ENCODE measurements around the gene HOXB7. TPM values are rescaled to one million over a fixed set of nuclear protein-coding genes. Genes with fewer than 3 reads are reported as not detected.

Gene HOXB7
- polyA plus RNA-seq, 1 experiment: not detected

GRCh38 chr17:48606892-48607614 is 3.8 kb downstream of the HOXB7 start:
- no peak for DNase-seq (ENCODE audit: low read depth)
- ChIA-PET POLR2A (no interaction called here), CTCF (interaction anchor here (0.7 to 4.7 kb wide), 5 partner anchors 11 to 272 kb away, joined by 3 to 27 read pairs (median 5); no protein-coding TSS in a partner anchor)
- no peak for TF ChIP-seq CTCF (IDR thresholded peaks at IDR 0.05; ENCODE audit: insufficient read depth, low read depth, low read length)
- Histone ChIP-seq H3K4me3 (ENCODE audit: low read depth, low read length) (no peak overlapping the region), H3K27me3 (ENCODE audit: control insufficient read depth, insufficient read depth, low read length) (peaks cover 91% of the 10 kb centered on the region), H3K36me3 (ENCODE audit: control insufficient read depth, insufficient read depth, low read length) (no peaks in the 10 kb centered on the region)

- POLR2A ChIA-PET: no interaction called here
- no peak for DNase-seq (ENCODE audit: low read depth)
- no peak for TF ChIP-seq CTCF (IDR thresholded peaks at IDR 0.05; ENCODE audit: insufficient read depth, low read depth, low read length)
- Histone ChIP-seq H3K36me3 (ENCODE audit: control insufficient read depth, insufficient read depth, low read length) (no peaks in the 10 kb centered on the region), H3K27me3 (ENCODE audit: control insufficient read depth, insufficient read depth, low read length) (peaks cover 92% of the 10 kb centered on the region), H3K4me3 (ENCODE audit: low read depth, low read length) (no peak overlapping the region)
- CTCF ChIA-PET: interaction anchor here (0.8 to 4.7 kb wide), 6 partner anchors 11 to 271 kb away, joined by 3 to 27 read pairs (median 4); no protein-coding TSS in a partner anchor
These were observed 4.6 kb downstream of the HOXB7 start for GRCh38 chr17:48605991-48606891.

- no peak for TF ChIP-seq CTCF (IDR thresholded peaks at IDR 0.05; ENCODE audit: insufficient read depth, low read depth, low read length)
- DNase-seq (ENCODE audit: low read depth): no peak
- H3K36me3 ChIP-seq (ENCODE audit: control insufficient read depth, insufficient read depth, low read length): no peaks in the 10 kb centered on the region
- H3K27me3 ChIP-seq (ENCODE audit: control insufficient read depth, insufficient read depth, low read length): peaks cover 92% of the 10 kb centered on the region
- H3K4me3 ChIP-seq (ENCODE audit: low read depth, low read length): no peak overlapping the region
- POLR2A ChIA-PET: no interaction called here
- CTCF ChIA-PET: interaction anchor here (0.8 to 4.7 kb wide), 4 partner anchors 10 to 254 kb away, joined by 3 to 27 read pairs (median 4); no protein-coding TSS in a partner anchor
These were observed 5.4 kb downstream of the HOXB7 start for GRCh38 chr17:48605409-48605919.

GRCh38 chr17:48604770-48605329 is 6.0 kb downstream of the HOXB7 start, which contains the start of gene HOXB6:
HOXB6 (minus strand) TSS chr17:48604986; CDS start chr17:48598150, 6,836 bp downstream.
- no peak for DNase-seq (ENCODE audit: low read depth)
- Histone ChIP-seq H3K36me3 (ENCODE audit: control insufficient read depth, insufficient read depth, low read length) (no peaks in the 10 kb centered on the region), H3K27me3 (ENCODE audit: control insufficient read depth, insufficient read depth, low read length) (peaks cover 92% of the 10 kb centered on the region), H3K4me3 (ENCODE audit: low read depth, low read length) (no peak within 1 kb of the TSS)
- TF ChIP-seq CTCF (IDR thresholded peaks at IDR 0.05; ENCODE audit: insufficient read depth, low read depth, low read length): no peak
- ChIA-PET CTCF (interaction anchor here (0.8 to 1.6 kb wide), 4 partner anchors 10 to 253 kb away, joined by 3 to 4 read pairs (median 4); no protein-coding TSS in a partner anchor), POLR2A (no interaction called here)
